BLaER1 (cell line): ENCODE measurements around the gene CERT1.
A peak's percentile ranks its signal among the peaks of the same experiment; 100 is the strongest.
"Not testable (repeated sequence)": the region's sequence is repeated elsewhere in the genome, so short reads cannot be mapped to it uniquely, and the experiment has no call there.

Experiments used
- H3K27ac ChIP-seq: shearing (Covaris generic); formaldehyde crosslinking; 2 replicates; pipeline ENCODE4 v1.8.1; 2022
- H3K27me3 ChIP-seq: shearing (Covaris generic); formaldehyde crosslinking; 2 replicates; pipeline ENCODE4 v1.8.1; 2022
- H3K36me3 ChIP-seq: shearing (Covaris generic); formaldehyde crosslinking; 2 replicates; pipeline ENCODE4 v1.8.1; 2022
- H3K4me1 ChIP-seq: shearing (Covaris generic); formaldehyde crosslinking; 2 replicates; pipeline ENCODE4 v1.8.1; 2022
- H3K4me2 ChIP-seq: shearing (Covaris generic); formaldehyde crosslinking; 2 replicates; pipeline ENCODE4 v1.8.1; 2022
- H3K4me3 ChIP-seq: shearing (Covaris generic); formaldehyde crosslinking; 2 replicates; pipeline ENCODE4 v1.8.1; 2022
- H3K9ac ChIP-seq: shearing (Covaris generic); formaldehyde crosslinking; 2 replicates; pipeline ENCODE4 v1.8.1; 2022
- H3K9me3 ChIP-seq: shearing (Covaris generic); formaldehyde crosslinking; 2 replicates; pipeline ENCODE4 v1.8.1; 2022
- H4K20me1 ChIP-seq: shearing (Covaris generic); formaldehyde crosslinking; 2 replicates; pipeline ENCODE4 v1.8.1; 2022
- Cebpa-rat ChIP-seq: shearing (Covaris generic); IDR thresholded peaks from 2 replicates; pipeline ENCODE4 v1.8.1; 2022

CERT1 gene

GRCh38 chr5:75335952-75336614, 175.3 kb downstream of the CERT1 start:
- Histone ChIP-seq H3K27me3 (no peaks in the 10 kb centered on the region), H4K20me1 (peaks cover 37% of the 10 kb centered on the region), H3K4me2 (peak overlapping the region; percentile 77), H3K9me3 (peaks cover 4% of the 10 kb centered on the region; the same call in 1 of the 2 replicates), H3K4me3 (peak overlapping the region; percentile 96), H3K9ac (peak overlapping the region; percentile 80), H3K36me3 (peaks cover 4% of the 10 kb centered on the region; the same call in 1 of the 2 replicates), H3K4me1 (peaks cover 18% of the 10 kb centered on the region), H3K27ac (peak overlapping the region; percentile 72)
- no peak for TF ChIP-seq Cebpa-rat

GRCh38 chr5:75335486-75335885, 175.9 kb downstream of the CERT1 start:
- Histone ChIP-seq H3K4me3 (no peak overlapping the region), H3K4me2 (no peak overlapping the region), H3K27ac (no peak overlapping the region), H3K4me1 (peaks cover 18% of the 10 kb centered on the region), H4K20me1 (peaks cover 31% of the 10 kb centered on the region), H3K9me3 (peaks cover 4% of the 10 kb centered on the region; the same call in 1 of the 2 replicates), H3K36me3 (peaks cover 2% of the 10 kb centered on the region; the same call in 1 of the 2 replicates), H3K27me3 (no peaks in the 10 kb centered on the region), H3K9ac (no peak overlapping the region)
- TF ChIP-seq Cebpa-rat: no peak

- not testable (repeated sequence) for H3K27me3 ChIP-seq, H3K9ac ChIP-seq, H3K4me3 ChIP-seq, H3K4me2 ChIP-seq, H3K9me3 ChIP-seq, H3K27ac ChIP-seq, H3K36me3 ChIP-seq
- Histone ChIP-seq H3K4me1 (peaks cover 18% of the 10 kb centered on the region), H4K20me1 (peaks cover 21% of the 10 kb centered on the region)
These were observed 177.0 kb downstream of the CERT1 start for GRCh38 chr5:75334413-75334812.

GRCh38 chr5:75333759-75334158, 177.7 kb downstream of the CERT1 start:
- H4K20me1 ChIP-seq: peaks cover 16% of the 10 kb centered on the region
- H3K9ac ChIP-seq, H3K36me3 ChIP-seq, H3K9me3 ChIP-seq, H3K4me3 ChIP-seq, H3K4me2 ChIP-seq, H3K27me3 ChIP-seq, H3K27ac ChIP-seq: not testable (repeated sequence)
- peaks cover 14% of the 10 kb centered on the region for H3K4me1 ChIP-seq

- Histone ChIP-seq H3K9ac (no peak overlapping the region), H4K20me1 (no peaks in the 10 kb centered on the region), H3K4me3 (no peak overlapping the region), H3K4me1 (peaks cover 5% of the 10 kb centered on the region; the same call in 1 of the 2 replicates), H3K36me3 (no peaks in the 10 kb centered on the region), H3K9me3 (peaks cover 4% of the 10 kb centered on the region; the same call in 1 of the 2 replicates), H3K27me3 (no peaks in the 10 kb centered on the region), H3K4me2 (no peak overlapping the region), H3K27ac (no peak overlapping the region)
- no peak for TF ChIP-seq Cebpa-rat
These were observed 180.0 kb downstream of the CERT1 start for GRCh38 chr5:75331095-75332090.

- Histone ChIP-seq H3K4me1 (no peaks in the 10 kb centered on the region), H3K9ac (no peak overlapping the region), H3K4me2 (no peak overlapping the region), H3K4me3 (no peak overlapping the region), H3K36me3 (no peaks in the 10 kb centered on the region), H3K9me3 (peaks cover 4% of the 10 kb centered on the region; the same call in 1 of the 2 replicates), H4K20me1 (no peaks in the 10 kb centered on the region), H3K27ac (no peak overlapping the region), H3K27me3 (no peaks in the 10 kb centered on the region)
- TF ChIP-seq Cebpa-rat: no peak
These were observed 181.0 kb downstream of the CERT1 start for GRCh38 chr5:75330404-75330803.
